HG03025 (cell line): ENCODE measurements around the gene MRPL53.
"Not testable (repeated sequence)": the region's sequence is repeated elsewhere in the genome, so short reads cannot be mapped to it uniquely, and the experiment has no call there.

Experiments
- ATAC-seq: cut with Tn5 transposase; IDR thresholded peaks from one replicate; pipeline ENCODE4 v1.9.1; 2021; ENCODE audit warnings: mild to moderate bottlenecking, moderate library complexity; ENCODE audit not compliant: unreplicated experiment, low FRiP score

The MRPL53 gene

GRCh38 chr2:74482801-74483674 lies 10.6 kb upstream of the MRPL53 start, which contains the start of the genes CCDC142 and TTC31:
TSS of gene CCDC142 (minus strand) at chr2:74482998. CDS start at chr2:74482837, 161 bp downstream.
TSS of gene TTC31 (plus strand) at chr2:74483081. CDS start at chr2:74483096, 15 bp downstream.
- peak; percentile 82 for ATAC-seq

GRCh38 chr2:74481961-74482800 lies 9.7 kb upstream of the MRPL53 start:
- ATAC-seq = peak; percentile 43

DNA sequence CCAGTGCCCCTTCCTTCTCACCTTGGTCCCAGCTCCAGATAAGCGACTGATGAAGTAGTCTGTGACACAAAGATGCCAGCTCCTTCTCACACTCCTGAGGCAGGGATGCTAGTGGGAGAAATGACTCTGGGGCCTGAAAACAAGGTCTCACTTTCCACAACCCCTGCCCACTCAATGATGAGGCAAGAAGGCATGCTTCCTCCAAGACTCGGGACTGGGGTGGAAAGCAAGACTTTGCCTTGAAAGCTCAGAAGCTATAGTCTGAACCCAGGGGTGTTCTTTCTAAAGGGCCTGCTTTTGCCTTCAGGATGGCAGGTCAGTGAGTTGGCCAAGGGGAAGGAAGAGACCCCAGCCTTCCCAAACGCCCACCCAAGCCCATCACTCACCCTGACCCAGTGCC lies 9.0 kb upstream of the MRPL53 start:
- ATAC-seq = no peak

- ATAC-seq = no peak
These were observed 2.4 kb upstream of the MRPL53 start for GRCh38 chr2:74474899-74475298.

DNA sequence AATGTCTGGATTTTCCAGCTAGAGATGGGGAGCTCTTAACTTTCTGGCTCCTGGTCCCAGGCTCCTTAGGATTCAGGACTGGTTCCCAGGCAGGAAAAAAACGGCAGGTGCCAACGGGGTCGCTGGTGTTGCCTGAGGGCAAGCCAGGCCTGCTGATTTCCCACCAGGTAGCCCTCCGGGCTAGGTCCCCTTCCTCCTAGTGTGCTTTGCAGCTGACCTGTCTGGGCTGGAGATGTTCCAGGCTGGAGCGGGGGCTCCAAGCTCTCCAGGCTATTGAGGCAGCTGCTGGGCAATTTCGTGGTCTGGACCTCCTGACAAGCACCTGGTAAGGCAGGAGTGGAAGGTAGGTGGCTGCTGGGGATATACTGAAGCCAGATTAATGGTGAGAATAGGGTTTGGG lies 2.0 kb upstream of the MRPL53 start:
- no peak for ATAC-seq

- no peak for ATAC-seq
These were observed 422 bp upstream of the MRPL53 start for GRCh38 chr2:74472945-74473258.

DNA sequence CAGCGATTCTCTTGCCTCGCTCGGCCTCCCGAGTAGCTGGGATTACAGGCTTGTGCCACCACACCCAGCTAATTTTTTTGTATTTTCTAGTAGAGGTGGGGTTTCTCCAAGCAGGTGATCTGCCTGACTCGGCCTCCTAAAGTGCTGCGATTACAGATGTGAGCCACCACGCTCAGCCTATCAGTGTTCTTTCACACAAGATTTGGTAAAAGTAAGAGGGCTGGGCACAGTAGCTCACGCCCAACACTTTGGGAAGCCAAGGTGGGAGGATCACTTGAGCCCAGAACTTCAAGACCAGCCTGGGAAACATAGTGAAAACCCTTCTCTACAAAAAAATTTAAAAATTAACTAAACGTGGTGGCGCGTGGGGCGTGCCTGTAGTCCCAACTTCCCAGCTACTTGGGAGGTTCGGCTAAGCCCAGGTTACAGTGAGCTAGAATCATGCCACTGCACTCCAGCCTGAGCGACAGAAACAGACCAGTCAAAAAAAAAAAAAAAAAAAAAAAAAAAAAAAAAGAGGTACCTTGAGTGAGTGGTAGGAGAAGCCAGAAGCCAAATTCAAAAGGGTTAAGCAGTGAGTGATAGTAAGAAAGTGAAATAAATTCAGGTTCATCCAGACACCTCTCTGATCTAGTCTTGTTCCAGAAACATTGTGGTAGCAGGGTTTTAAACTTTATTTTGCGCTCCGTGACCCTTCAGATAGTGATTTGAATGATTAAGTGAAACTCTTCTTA lies 981 bp downstream of the MRPL53 start:
- ATAC-seq = no peak

DNA sequence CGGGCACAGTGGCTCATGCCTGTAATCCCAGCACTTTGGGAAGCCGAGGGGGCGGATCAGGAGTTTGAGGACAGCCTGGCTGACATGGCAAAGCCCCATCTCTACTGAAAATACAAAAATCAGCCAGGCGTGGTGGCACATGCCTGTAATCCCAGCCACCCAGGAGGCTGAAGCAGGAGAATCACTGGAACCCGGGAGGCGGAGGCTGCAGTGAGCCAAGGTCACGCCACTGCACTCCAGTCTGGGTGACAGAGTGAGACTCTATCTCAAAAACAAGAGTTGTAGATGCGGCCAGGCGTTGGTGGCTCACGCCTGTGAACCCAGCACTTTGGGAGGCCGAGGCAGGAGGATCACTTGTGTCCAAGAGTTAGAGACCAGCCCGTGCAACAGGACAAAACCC lies 1.7 kb downstream of the MRPL53 start:
- ATAC-seq = not testable (repeated sequence)

DNA sequence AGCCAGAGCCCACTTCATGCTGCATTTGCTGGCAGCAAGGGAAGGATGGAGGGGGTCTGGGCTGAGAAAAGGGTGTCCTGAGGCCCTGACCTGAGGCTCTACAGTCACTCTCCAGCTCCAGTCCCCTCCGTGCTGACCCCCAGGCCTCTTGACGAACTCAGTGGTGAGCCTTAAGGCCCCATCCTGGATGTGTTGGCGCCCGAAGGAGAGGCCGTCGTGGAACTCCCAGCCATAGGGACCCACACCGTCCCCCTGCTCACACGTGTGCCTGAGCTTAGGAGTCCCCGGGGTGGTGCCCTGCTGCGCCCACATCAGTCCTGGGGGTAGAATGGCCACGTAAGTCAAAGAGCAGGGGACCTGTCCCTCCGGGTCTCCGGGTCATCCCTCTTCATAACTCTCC lies 8.1 kb downstream of the MRPL53 start:
- no peak for ATAC-seq

DNA sequence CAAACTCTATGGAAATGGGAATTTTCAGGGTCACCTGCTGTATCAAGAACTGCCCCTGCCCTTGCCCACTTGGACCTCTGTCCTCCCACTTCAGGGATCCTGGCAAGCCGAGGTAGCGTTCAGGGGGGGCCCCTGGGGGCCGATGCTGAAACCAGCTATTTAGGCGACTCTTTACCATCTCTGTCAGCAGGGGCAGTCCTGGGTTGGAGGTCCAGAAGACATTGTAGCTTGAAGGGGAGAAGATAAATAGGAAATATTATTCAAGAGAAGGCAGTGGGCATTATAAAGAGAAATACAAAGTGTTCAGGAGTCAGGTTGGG lies 9.7 kb downstream of the MRPL53 start:
- no peak for ATAC-seq

DNA sequence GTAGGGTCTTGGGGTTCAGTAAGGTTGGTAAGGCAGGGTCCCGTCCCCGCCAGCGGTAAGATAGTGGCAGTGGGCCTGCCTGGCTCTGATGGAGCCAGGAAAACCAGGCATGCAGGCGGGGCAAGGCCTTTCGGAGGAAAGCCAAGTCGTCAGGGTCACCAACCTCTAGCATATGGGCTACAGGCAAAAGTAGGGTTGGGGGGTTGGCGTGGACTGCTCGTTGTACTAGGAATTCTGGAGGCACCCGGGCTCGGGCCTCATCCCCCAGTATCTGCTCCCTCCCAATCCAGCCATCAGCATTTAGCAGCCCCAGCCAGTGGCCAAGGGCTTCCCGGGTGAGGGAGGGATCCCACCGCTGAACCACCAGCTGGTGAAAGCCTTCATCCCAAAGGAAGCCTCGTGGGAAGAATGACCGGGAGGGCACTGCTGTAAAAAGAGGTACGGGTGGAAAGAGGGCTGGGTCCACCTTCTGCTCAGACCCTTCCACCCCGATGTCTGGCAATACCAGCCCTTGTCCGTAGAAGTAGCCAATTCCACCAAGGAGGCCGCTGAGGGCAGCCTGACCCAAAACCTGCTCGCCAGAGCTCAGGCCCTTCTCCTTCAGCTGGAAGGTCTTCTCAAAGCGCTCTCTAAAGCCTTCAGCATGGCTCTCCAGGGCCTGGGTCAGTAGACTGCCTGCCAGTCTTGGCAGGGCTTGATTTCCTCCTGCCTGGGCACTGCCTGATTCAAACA lies 10.3 kb downstream of the MRPL53 start:
- no peak for ATAC-seq

GRCh38 chr2:74461187-74462053 lies 11.1 kb downstream of the MRPL53 start:
- no peak for ATAC-seq

- ATAC-seq = not testable (repeated sequence)
These were observed 12.3 kb downstream of the MRPL53 start for GRCh38 chr2:74460187-74460586.

GRCh38 chr2:74459503-74460118 lies 12.9 kb downstream of the MRPL53 start:
- not testable (repeated sequence) for ATAC-seq

GRCh38 chr2:74458938-74459363 lies 13.5 kb downstream of the MRPL53 start:
- ATAC-seq = no peak

DNA sequence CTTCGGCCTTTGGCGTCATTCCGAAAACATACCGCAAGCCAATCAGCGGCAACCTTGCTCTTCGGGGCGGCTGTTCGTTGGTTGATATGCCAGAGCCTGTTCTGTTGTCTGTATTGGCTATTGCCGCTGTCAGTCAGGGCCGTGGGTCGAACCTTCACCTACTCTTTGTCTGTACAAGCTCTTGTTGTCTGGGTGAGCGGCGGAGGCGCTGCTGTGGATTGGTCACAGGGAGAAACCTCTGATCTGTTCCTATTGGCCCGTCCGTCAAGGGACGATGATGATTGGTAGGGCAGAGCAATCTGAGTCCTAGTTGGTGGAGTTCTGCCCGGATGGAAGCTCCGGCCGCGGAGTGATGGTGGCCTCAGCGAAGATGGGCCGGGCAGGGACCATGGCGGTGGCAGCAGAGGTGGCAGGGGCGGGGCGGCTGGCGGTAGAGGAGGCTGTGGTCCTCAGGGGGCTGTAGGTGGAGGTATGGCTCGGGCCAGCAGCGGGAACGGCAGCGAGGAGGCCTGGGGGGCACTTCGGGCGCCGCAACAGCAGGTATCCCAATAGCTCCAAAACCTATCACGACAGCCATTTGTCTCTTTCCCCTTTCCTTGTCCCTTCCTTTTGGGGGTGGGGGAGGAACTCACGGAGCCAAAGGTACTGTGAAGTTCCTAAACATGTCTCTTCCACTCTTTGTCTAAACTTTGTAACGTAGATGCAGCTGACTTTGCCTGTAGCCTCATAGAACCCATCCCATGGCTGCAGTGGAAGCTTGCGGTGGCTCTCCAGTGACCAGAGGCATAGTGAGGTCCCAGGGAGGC lies 14.1 kb downstream of the MRPL53 start, which contains the start of gene WBP1:
Gene WBP1, plus strand, starts transcription at position 307 of the 806 bp plus-strand sequence. Its CDS starts 165 bp downstream, at position 472.
- peak; percentile 74 for ATAC-seq

GRCh38 chr2:74457549-74458131 lies 14.8 kb downstream of the MRPL53 start:
- peak; percentile 30 for ATAC-seq
